ENCODE data around the gene COPS2. TPM values are rescaled to one million over a fixed set of nuclear protein-coding genes. Genes with fewer than 3 reads are reported as not detected.

The COPS2 gene
- polyA plus RNA-seq, 2 of the 4 experiments (the other 2 are of a cell fraction): 64.8 to 66.6 TPM

GRCh38 chr15:49124371-49124770 is 31.0 kb downstream of the COPS2 start:
- H3K4me3 ChIP-seq: no peak overlapping the region
- WGBS (ENCODE audit: missing lambda C conversion rate): 40% methylated on average over 2 of the region's 2 CpGs
- H3K9me3 ChIP-seq: no peaks in the 10 kb centered on the region
- H3K4me2 ChIP-seq: no peak overlapping the region
- H3K4me1 ChIP-seq: no peaks in the 10 kb centered on the region
- ChIA-PET CTCF (no interaction called here), POLR2A (no interaction called here)
- no peak for FAIRE-seq
- ATAC-seq: no peak
- TF ChIP-seq, protein P1, sequence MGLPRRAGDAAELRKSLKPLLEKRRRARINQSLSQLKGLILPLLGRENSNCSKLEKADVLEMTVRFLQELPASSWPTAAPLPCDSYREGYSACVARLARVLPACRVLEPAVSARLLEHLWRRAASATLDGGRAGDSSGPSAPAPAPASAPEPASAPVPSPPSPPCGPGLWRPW (IDR thresholded peaks at IDR 0.05): no peak
- TF ChIP-seq EHF (CRISPR knock-in tag; IDR thresholded peaks at IDR 0.05) (no peak), KDM5A (IDR thresholded peaks at IDR 0.05) (no peak), ESRRA (IDR thresholded peaks at IDR 0.05; ENCODE audit: borderline replicate concordance, low read length) (no peak), NPAS2 (CRISPR knock-in tag; IDR thresholded peaks at IDR 0.05; ENCODE audit: borderline replicate concordance) (no peak), RNF2 (IDR thresholded peaks at IDR 0.05; ENCODE audit: borderline replicate concordance, low read depth) (no peak), FOSL2 (IDR thresholded peaks at IDR 0.05) (no peak), FOSL2 (CRISPR knock-in tag; IDR thresholded peaks at IDR 0.05) (no peak), MYC (IDR thresholded peaks at IDR 0.05; ENCODE audit: borderline replicate concordance, low read length) (no peak), CBX2 (IDR thresholded peaks at IDR 0.05; ENCODE audit: borderline replicate concordance, low read depth) (no peak), NR3C1 (IDR thresholded peaks at IDR 0.05) (no peak), JUNB (IDR thresholded peaks at IDR 0.05) (no peak), FOXS1 (CRISPR knock-in tag; IDR thresholded peaks at IDR 0.05) (no peak), EP300 (IDR thresholded peaks at IDR 0.05) (no peak), ZNF302 (CRISPR knock-in tag; IDR thresholded peaks at IDR 0.05) (no peak), RCOR1 (IDR thresholded peaks at IDR 0.05; ENCODE audit: low read depth, low read length) (no peak)
- TF ChIP-seq, protein P2, sequence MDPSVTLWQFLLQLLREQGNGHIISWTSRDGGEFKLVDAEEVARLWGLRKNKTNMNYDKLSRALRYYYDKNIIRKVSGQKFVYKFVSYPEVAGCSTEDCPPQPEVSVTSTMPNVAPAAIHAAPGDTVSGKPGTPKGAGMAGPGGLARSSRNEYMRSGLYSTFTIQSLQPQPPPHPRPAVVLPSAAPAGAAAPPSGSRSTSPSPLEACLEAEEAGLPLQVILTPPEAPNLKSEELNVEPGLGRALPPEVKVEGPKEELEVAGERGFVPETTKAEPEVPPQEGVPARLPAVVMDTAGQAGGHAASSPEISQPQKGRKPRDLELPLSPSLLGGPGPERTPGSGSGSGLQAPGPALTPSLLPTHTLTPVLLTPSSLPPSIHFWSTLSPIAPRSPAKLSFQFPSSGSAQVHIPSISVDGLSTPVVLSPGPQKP (IDR thresholded peaks at IDR 0.05; ENCODE audit: low read depth, low read length): no peak
- no peak overlapping the region for H3K27ac ChIP-seq
- no peak for DNase-seq (ENCODE audit: low read depth in 1 of 2, low spot score in 1 of 2)

DNA sequence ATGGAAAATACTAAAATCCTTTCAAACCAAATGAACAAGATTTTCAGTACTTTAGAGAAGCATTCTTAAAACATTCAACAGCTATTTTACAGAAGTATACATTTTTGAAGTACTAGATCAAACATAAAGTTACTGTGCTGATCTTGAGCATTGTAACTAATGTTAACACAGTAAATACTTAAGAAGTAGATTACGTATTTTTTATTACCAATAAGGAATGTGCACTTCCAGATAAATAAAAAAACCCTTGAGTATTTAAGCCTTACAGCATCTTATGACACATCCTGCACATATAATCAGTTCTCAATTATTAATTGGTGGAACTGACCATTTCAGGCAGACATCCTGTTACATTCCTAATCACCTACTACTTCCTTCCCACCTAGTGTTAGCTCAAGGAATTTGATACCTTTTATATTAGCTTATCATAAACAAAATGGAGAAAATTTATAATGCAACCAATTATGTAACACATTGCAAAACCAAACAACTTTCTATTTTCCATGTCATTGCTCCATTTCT is 32.8 kb downstream of the COPS2 start:
- ATAC-seq (no peak), FAIRE-seq (no peak), DNase-seq (ENCODE audit: low read depth in 1 of 2, low spot score in 1 of 2) (no peak)
- no peaks in the 10 kb centered on the region for H3K4me1 ChIP-seq
- ChIA-PET CTCF (no interaction called here), POLR2A (interaction anchor here (0.6 kb wide), 1 partner anchor 1129 kb away, joined by 3 read pairs; no protein-coding TSS in a partner anchor)
- 95% methylated on average over 1 of the region's 1 CpG for WGBS (ENCODE audit: missing lambda C conversion rate)
- TF ChIP-seq RAD21 (conservative IDR thresholded peaks at IDR 0.05 in 1 of 2, IDR thresholded peaks at IDR 0.05 in 1 of 2) (no peak), KDM1A (IDR thresholded peaks at IDR 0.05; ENCODE audit: low read depth) (no peak), EP300 (IDR thresholded peaks at IDR 0.05) (no peak), CBX2 (IDR thresholded peaks at IDR 0.05; ENCODE audit: borderline replicate concordance, low read depth) (no peak), POLR2A (IDR thresholded peaks at IDR 0.05; ENCODE audit: low read length) (no peak), PHF8 (IDR thresholded peaks at IDR 0.05; ENCODE audit: borderline replicate concordance, low read depth) (no peak), ZNF302 (CRISPR knock-in tag; IDR thresholded peaks at IDR 0.05) (no peak), MYC (IDR thresholded peaks at IDR 0.05; ENCODE audit: borderline replicate concordance, low read length) (no peak), POLR2AphosphoS2 (conservative IDR thresholded peaks at IDR 0.05; ENCODE audit: low read length) (no peak), CHD4 (IDR thresholded peaks at IDR 0.05; ENCODE audit: borderline replicate concordance) (no peak), SMC3 (IDR thresholded peaks at IDR 0.05) (no peak), HMGXB4 (CRISPR knock-in tag; IDR thresholded peaks at IDR 0.05; ENCODE audit: borderline replicate concordance) (no peak), BHLHE40 (IDR thresholded peaks at IDR 0.05; ENCODE audit: low read depth, low read length) (no peak)
- TF ChIP-seq, protein P3, sequence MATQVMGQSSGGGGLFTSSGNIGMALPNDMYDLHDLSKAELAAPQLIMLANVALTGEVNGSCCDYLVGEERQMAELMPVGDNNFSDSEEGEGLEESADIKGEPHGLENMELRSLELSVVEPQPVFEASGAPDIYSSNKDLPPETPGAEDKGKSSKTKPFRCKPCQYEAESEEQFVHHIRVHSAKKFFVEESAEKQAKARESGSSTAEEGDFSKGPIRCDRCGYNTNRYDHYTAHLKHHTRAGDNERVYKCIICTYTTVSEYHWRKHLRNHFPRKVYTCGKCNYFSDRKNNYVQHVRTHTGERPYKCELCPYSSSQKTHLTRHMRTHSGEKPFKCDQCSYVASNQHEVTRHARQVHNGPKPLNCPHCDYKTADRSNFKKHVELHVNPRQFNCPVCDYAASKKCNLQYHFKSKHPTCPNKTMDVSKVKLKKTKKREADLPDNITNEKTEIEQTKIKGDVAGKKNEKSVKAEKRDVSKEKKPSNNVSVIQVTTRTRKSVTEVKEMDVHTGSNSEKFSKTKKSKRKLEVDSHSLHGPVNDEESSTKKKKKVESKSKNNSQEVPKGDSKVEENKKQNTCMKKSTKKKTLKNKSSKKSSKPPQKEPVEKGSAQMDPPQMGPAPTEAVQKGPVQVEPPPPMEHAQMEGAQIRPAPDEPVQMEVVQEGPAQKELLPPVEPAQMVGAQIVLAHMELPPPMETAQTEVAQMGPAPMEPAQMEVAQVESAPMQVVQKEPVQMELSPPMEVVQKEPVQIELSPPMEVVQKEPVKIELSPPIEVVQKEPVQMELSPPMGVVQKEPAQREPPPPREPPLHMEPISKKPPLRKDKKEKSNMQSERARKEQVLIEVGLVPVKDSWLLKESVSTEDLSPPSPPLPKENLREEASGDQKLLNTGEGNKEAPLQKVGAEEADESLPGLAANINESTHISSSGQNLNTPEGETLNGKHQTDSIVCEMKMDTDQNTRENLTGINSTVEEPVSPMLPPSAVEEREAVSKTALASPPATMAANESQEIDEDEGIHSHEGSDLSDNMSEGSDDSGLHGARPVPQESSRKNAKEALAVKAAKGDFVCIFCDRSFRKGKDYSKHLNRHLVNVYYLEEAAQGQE (IDR thresholded peaks at IDR 0.05): no peak
- TF ChIP-seq, protein P4, sequence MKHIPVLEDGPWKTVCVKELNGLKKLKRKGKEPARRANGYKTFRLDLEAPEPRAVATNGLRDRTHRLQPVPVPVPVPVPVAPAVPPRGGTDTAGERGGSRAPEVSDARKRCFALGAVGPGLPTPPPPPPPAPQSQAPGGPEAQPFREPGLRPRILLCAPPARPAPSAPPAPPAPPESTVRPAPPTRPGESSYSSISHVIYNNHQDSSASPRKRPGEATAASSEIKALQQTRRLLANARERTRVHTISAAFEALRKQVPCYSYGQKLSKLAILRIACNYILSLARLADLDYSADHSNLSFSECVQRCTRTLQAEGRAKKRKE (CRISPR knock-in tag; IDR thresholded peaks at IDR 0.05; ENCODE audit: low read depth): no peak
- TF ChIP-seq, protein P2 (IDR thresholded peaks at IDR 0.05; ENCODE audit: low read depth, low read length): no peak
- no peak overlapping the region for H3K27ac ChIP-seq
- no peaks in the 10 kb centered on the region for H3K9me3 ChIP-seq
- no peak overlapping the region for H3K4me3 ChIP-seq
- H3K4me2 ChIP-seq: no peak overlapping the region
